Tibial artery (tissue), 4 donors: ENCODE results near the gene GRIK5.

Experiments
- DNase-seq, 2 donors: peaks; one replicate each; pipeline ENCODE4 v3.0.0-alpha.2; 2019
- H3K27ac ChIP-seq, 2 donors: fragments of 200-600 bp; sonication (generic) in 1 of 2; 1 replicate in 1 of 2; 2 replicates in 1 of 2; pipeline ENCODE4 v1.5.1; 2018 to 2019; ENCODE audit warnings: mild to moderate bottlenecking in 1 of 2
- H3K27me3 ChIP-seq, 2 donors: fragments of 200-600 bp; sonication (generic) in 1 of 2; one replicate each; pipeline versions ENCODE4 v1.5.1 to v1.6.0; 2016 to 2019
- H3K36me3 ChIP-seq, 3 donors: fragments of 200-600 bp; sonication (generic) in 2 of 3; one replicate each; pipeline ENCODE4 v1.5.1; 2016 to 2019; ENCODE audit warnings: mild to moderate bottlenecking in 2 of 3
- H3K4me1 ChIP-seq, 4 donors: fragments of 200-600 bp; sonication (generic) in 2 of 4; 1 replicate in 3 of 4; 2 replicates in 1 of 4; pipeline ENCODE4 v1.5.1; 2016 to 2019
- H3K4me3 ChIP-seq, 2 donors: fragments of 200-600 bp; sonication (generic) in 1 of 2; 1 replicate in 1 of 2; 2 replicates in 1 of 2; pipeline ENCODE4 v1.5.1; 2018 to 2019; ENCODE audit warnings: mild to moderate bottlenecking in 2 of 2
- H3K9me3 ChIP-seq, 3 donors: fragments of 200-600 bp; sonication (generic) in 1 of 3; one replicate each; pipeline ENCODE4 v1.5.1; 2016 to 2019
- CTCF ChIP-seq, 2 experiments: fragments of 200-600 bp in 1 of 2; fragments of 450-650 bp in 1 of 2; IDR thresholded peaks; one replicate each; pipeline ENCODE4 v1.5.1; 2017 to 2019; ENCODE audit warnings: antibody characterized with exemption in 2 of 2, mild to moderate bottlenecking in 1 of 2, moderate library complexity in 1 of 2
- intact Hi-C: fragments of 100-400 bp; cut with DNase I; formaldehyde crosslinking; loops from one replicate; pipeline ENCODE4 v1.15.0; 2023; ENCODE audit warnings: low total_unique reads

The GRIK5 gene

GRCh38 chr19:42066075-42066754 is 3.8 kb downstream of the GRIK5 start:
- no peak for TF ChIP-seq CTCF (IDR thresholded peaks at IDR 0.05)
- Histone ChIP-seq H3K4me3 (no peak overlapping the region), H3K9me3 (no peaks in the 10 kb centered on the region), H3K27me3 (no peaks in the 10 kb centered on the region), H3K36me3 (peaks cover 15 to 42% (median 31%) of the 10 kb centered on the region in 3 donors), H3K4me1 (peaks cover 0 to 38% (median 20%) of the 10 kb centered on the region in 4 donors), H3K27ac (no peak overlapping the region)
- DNase-seq, result no peak
- intact Hi-C loops, result no loop called here

GRCh38 chr19:42065511-42065910 is 4.5 kb downstream of the GRIK5 start:
- no peaks in the 10 kb centered on the region for H3K9me3 ChIP-seq
- no peak overlapping the region for H3K4me3 ChIP-seq
- H3K4me1 ChIP-seq, result peaks cover 0 to 35% (median 18%) of the 10 kb centered on the region in 4 donors
- no peak overlapping the region for H3K27ac ChIP-seq
- no peak for DNase-seq
- no peaks in the 10 kb centered on the region for H3K27me3 ChIP-seq
- no peak for TF ChIP-seq CTCF (IDR thresholded peaks at IDR 0.05)
- peaks cover 15 to 46% (median 31%) of the 10 kb centered on the region in 3 donors for H3K36me3 ChIP-seq
- intact Hi-C loops, result no loop called here

GRCh38 chr19:42065051-42065450 is 5.0 kb downstream of the GRIK5 start:
- no peaks in the 10 kb centered on the region for H3K9me3 ChIP-seq
- H3K27ac ChIP-seq, result no peak overlapping the region
- peaks cover 0 to 31% (median 15%) of the 10 kb centered on the region in 4 donors for H3K4me1 ChIP-seq
- H3K36me3 ChIP-seq, result peaks cover 15 to 51% (median 31%) of the 10 kb centered on the region in 3 donors
- TF ChIP-seq CTCF (IDR thresholded peaks at IDR 0.05), result no peak
- intact Hi-C loops, result no loop called here
- no peaks in the 10 kb centered on the region for H3K27me3 ChIP-seq
- H3K4me3 ChIP-seq, result no peak overlapping the region
- no peak for DNase-seq

- H3K27ac ChIP-seq, result no peak overlapping the region
- peaks cover 0 to 24% (median 13%) of the 10 kb centered on the region in 4 donors for H3K4me1 ChIP-seq
- intact Hi-C loops, result no loop called here
- no peak for TF ChIP-seq CTCF (IDR thresholded peaks at IDR 0.05)
- no peaks in the 10 kb centered on the region for H3K27me3 ChIP-seq
- no peaks in the 10 kb centered on the region for H3K9me3 ChIP-seq
- peaks cover 15 to 57% (median 31%) of the 10 kb centered on the region in 3 donors for H3K36me3 ChIP-seq
- H3K4me3 ChIP-seq, result no peak overlapping the region
- DNase-seq, result no peak
Measured at GRCh38 chr19:42064432-42064831, 5.6 kb downstream of the GRIK5 start.

GRCh38 chr19:42062381-42062780 is 7.6 kb downstream of the GRIK5 start:
- DNase-seq, result no peak
- H3K27me3 ChIP-seq, result no peaks in the 10 kb centered on the region
- no peak for TF ChIP-seq CTCF (IDR thresholded peaks at IDR 0.05)

More at GRCh38 chr19:42062381-42062780, 7.6 kb downstream of the GRIK5 start:
- Histone ChIP-seq H3K4me1 (peaks cover 0 to 4% (median under 1%) of the 10 kb centered on the region in 4 donors), H3K9me3 (no peaks in the 10 kb centered on the region), H3K36me3 (peaks cover 15 to 73% (median 31%) of the 10 kb centered on the region in 3 donors), H3K4me3 (no peak overlapping the region), H3K27ac (no peak overlapping the region)
- intact Hi-C loops, result no loop called here
